NCI-H2029 treated with DMSO at 0.1 percent for 48 hours (cell line): ENCODE results near the gene MIOX.

Source experiments
- DNase-seq: peaks from one replicate; lab custom pipeline; 2025; lab: John Stamatoyannopoulos, UW

Gene MIOX

DNA sequence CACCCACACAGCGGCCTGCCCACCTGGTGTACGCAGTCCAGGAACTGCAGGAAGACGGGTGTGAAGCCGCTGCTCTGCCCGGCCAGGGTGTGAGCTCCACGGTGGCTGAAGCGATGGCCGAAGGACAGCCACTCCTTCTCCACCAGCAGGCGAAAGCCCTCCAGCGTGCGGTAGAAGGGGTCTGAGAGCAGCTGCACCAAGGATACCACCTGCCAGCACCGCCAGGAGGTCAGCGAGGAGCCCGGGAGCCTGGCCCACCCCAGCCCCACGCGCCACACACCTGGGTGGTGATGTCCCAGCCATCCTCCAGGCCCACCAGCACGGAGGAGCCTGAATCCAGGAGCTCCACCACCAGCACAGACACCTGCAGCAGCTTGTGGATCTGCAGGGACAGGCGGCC is 31.5 kb upstream of the MIOX start:
- no peak for DNase-seq

DNA sequence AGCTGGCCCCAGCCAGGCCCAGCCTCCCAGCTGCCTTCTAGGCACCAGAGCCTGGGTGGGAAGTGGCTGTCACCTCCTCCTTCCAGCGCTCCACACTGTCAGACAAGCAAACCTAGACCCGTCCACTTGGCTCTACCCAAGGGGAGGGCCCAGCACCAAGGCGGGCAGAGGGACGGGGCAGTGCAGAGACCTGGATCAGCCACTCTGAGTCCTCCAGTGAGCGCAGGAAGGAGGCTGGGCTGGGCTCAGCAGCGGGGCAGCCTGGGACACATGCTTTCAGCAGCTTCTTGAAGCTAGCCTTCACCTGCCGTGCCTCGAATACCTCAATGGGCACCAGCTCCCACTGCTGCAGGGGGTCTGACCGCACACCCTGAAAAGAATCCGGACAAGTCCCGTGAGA is 30.6 kb upstream of the MIOX start:
- DNase-seq = no peak

DNA sequence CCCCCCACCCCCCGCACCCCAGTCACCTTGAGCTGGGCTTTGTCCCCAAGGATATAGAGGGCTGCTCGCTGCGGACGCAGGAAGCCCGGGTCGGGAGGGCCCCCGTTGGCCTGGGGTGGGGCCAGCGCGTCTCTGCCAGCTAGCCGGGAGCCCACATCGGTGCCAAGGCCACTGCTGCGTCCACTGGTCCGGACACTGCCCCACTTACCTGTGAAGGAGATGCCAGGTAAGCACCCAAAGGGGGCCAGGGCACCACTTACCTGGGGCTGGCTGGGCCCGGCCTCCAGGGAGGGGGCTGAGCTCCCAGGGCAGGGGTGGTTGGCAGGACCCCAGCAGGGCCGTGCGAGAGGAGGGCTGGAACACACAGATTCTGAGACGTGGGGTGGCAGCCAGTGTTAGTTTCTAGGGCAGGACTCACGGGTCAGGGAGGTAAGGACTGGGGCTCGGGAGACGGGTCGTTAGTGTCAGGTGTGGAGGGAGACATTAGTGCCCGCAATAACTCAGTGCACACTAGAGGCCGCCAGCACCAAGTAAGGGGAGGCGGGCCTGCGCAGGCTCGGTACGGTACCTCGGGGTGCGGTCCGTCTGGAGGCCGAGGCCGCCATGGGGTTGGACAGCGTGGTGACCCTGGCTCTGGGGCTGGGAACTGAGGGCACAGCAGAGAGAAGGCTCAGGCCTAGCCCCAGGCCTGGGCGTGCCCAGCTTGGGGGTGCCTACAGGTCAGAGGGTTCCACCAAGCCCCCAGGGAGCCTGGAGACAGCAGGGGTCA is 30.0 kb upstream of the MIOX start:
- no peak for DNase-seq

DNA sequence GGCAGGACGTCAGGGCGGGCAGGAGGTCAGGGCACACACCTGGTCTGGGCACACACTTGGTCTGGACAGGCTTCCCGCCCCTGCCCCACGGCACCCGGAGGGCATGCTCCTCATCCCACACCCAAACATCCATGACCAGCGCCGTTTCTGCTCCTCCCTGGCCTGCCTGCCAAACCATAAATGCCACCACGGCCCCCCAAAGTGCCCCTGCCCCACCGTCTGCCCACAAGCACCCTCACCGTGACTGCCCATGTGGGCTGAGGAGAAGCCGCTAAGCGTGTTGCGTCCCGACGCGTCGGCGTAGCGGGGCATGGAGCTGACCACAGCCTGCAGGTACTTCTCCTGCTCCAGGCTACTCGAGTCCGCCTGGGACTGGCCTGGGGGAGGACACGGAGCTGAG is 27.6 kb upstream of the MIOX start:
- DNase-seq = no peak

DNA sequence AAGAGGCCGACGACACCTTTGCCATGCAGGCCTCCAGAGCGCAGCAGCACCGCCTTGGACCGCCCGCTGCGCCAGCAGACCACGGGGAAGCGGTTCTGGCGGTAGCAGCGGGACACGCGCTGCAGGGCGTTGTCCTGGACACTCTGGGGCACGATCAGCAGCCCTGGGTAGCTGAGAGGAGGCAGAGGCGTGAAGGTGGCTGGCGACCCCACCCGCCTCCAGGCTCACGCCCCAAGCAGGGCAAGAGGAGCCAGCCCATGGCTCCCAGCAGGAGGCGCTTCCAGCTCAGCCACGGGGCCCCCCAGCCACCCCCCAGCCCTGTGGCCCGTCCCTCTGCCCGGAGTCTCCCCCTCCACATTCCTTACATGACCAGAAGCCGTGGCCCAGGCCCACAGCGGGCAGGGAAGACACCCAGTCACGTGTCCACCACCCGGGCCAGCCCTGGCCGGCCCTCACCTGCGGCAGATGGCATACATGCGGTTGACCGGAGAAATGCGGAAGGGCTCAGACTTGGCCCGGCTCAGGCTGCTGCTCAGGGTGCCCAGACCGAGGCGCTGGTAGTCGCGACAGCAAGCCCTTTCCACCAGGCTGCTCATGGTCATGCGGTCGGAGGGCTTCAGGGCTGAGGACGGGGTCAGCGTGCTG is 27.0 kb upstream of the MIOX start:
- DNase-seq = no peak

DNA sequence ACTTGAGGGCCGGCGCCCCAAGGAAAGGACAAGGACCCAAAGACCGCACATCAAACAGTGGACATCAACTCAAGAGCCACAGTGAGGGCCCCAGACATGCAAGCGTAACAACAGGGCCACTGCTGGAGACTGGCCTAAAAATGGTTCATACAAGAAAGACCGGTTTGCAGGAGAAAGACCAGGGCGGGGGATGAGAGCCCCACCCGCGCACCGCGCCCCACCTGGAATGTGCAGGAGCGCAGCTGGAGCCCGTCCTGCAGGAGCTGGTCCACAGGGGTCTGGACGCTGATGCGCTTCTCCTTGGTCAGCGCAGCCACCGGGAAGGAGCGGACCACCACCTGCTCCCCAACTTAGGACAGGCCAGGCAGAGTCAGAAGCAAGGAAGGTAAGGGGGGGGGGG is 25.7 kb upstream of the MIOX start:
- no peak for DNase-seq

DNA sequence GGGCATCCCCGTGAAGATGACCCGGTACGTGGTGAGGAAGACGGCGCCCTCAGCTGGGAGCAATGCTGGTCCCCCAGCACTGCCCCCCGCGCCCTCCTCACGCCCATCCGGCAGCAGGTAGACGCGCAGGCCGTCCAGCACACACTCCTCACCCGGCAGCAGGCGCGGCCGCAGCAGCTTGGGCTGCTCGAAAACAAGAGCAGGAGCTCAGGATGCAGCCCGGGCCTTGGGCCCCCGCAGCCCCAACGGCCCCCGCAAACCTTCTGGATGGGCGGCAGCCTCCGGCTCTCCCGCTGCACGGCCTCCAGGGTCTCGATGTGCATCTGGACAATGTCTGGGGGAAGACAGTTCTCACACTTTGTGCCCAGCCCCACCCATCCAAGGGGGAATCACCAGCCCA is 25.1 kb upstream of the MIOX start:
- no peak for DNase-seq

DNA sequence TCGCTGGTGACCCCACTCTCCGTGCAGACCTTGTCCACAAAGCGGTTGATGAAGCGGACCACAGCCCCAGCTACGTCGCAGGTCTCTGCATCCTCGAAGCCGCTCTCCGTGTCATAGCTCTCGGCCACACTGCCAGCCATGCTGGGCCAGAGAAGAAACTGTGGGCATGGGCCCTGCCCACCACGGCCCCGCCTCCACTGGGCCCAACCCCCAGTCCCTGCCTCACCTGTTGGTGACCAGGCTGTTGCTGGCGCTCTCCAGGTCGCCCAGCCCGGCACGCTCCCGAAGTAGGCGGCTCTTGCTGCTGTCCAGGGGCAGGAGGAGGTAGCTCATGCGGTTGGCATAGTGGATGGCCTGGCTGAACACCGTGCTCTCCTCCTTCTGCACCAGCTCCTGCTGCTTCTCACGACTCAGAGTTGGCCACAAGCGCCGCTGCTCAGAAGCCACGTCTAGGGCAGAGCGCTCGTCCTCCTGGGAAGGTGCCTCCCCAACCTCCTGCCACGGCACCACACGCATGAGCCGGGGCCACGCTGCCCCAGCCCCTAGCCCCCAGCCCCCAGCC is 24.6 kb upstream of the MIOX start:
- DNase-seq = no peak

DNA sequence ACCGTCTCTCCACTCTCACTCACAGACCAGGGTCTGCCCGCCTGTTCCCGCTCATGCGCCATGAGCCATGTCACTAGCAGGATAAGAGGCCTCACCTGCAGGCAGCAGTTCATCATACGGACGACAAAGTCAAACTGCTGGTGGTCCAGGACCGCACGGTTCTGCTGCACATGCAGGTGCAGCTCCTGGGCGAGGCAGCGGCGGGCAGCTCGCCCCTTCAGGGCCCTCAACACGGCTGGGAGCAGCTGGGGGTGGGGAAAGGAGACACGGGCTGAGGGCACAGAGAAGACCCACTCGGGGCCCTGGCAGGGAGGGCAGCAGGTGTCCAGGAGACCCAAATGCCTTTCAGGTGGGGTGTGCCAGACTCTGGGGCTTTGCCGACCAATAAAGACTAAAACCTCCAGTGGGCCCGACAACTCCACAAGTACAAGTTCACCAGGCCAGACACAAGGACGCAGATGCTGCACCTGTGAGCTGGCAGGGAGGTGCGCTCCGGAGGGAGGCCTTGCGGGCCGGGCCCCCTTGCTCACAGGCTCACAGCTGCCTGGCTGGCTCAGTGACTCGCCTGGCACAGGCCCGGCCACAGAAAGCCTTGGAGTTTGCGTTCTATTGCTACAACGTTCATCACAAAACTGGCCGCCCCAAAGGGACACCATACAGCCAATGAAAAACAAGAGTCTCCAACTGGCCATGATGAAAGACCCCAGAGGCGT is 23.3 kb upstream of the MIOX start:
- DNase-seq = no peak

DNA sequence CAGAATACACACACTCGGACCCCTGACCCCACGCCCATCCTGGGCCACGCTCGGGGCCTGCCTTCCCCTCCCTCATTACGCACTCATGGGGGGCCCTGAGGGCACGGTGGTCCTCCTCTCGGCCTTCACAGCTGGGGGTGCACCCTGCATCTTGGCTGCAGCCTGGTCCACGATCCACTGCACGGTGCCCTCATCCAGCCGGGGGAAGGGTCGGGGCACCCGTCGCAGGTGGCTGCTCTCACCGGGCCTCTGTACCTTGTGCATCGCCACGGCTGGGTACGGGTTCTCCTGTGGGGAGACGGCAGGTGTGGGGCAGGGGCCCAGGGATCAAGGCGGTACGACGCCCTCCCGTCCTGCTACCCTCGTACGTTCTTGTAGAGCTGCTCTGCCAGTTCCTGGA is 22.2 kb upstream of the MIOX start:
- no peak for DNase-seq

DNA sequence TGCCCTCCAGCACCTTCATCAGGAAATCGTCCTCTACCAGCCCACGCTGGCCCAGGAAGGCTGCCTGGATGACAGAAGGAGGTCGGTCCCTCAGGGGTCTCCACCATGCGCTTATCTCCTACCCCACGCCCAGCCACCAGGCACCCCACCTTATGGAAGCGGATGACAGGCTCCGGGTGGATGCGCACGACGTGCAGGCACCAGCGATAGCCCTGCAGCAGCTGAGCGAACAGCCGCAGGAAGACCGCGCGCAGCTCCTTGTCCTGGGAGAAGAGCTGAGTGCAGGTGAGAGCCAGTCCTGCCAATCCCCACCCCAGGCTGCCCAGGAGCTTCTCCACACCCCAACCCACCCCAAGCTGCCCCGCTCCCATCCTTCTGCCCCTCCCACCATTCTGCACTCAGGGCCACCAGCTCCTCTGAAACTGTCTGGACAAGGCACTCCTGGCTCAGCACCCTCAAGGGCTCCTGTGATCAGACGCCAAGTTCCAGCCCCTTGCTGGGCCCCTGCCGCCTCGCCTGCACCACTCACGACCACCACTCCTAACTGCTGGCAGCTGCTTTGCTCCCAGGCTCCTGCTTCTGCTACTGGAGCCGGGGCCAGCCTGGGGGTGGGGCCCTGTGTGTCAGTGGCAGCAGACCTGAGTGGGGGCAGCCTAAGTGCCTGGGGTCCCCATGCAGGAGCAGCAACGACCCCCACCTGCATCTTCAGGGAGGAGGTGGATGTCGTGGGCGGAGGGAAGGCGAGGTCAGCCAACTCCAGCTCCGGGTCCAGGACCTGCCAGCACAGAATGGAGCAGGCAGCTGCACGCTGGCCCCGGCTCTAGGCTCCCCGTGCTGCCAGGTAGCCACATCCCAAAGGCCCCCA is 21.4 kb upstream of the MIOX start:
- DNase-seq = no peak

DNA sequence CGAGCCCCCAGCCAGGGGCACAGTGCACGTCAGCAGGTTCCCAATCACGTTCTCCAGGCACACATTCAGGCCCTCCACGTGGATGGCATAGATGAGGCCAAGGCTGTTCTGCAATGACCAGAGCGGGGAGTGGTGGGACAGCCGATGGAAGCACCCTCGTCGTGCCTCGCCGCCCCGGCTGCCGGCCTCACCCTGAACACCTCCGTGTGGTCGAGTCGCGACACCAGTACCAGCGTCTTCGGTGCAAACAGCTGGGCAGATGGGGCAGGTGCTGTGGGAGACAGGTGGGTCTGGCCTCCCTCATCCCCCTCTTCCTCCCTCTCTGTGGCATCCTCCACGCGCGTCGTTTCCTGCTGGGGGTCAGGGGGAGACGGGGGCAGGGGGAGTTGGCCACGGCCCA is 19.3 kb upstream of the MIOX start:
- no peak for DNase-seq

DNA sequence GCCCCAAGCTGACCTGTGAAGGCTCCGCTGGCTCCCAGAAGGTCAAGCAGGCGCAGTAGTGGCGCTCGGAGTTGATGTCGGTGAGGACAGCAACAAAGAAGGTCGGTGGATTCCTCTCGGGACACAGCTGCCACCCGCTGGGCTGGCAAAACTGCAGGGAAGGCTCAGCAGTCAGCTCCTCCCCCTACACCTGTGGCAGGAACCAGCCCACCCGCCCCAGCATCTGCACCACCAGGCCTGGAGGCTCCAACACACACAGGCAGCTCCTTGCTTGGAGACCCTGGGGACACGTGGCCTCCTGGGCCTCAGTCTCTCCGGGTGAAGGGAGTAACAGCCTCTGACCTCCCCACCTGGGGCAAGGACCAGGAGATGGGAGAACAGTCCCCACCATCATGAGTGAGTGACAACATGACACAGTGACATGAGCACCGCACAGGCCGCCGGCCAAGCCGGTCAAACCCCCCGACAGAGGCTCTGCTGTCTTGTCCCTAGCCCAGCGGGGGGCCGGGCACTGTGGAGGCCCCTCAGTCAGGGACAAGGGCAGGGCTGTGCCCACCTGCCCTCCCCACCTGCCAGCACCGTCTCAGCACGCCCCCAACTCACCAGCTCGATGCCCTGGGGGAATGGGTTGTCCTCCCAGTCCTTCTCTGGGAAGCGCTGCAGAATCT is 18.8 kb upstream of the MIOX start:
- no peak for DNase-seq

DNA sequence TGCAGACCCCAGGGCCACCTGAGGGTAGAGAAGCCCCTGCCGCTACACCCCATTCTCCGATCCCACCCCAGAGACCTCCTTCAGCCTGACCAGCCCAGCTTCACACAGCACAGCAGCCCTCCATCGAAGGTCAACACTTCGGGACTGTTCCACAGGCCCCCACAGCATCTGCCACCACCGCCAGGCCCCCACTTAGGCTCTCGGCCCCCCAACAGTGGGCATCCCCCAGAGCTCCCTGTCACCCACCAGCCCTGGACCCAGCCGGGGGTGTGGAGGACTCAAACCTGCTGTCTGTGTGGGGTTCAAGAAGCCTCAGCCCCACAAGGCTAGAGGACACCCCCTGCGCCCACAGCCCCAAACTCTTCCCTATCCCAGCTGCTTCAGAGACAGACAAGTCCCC is 18.0 kb upstream of the MIOX start:
- DNase-seq = no peak

DNA sequence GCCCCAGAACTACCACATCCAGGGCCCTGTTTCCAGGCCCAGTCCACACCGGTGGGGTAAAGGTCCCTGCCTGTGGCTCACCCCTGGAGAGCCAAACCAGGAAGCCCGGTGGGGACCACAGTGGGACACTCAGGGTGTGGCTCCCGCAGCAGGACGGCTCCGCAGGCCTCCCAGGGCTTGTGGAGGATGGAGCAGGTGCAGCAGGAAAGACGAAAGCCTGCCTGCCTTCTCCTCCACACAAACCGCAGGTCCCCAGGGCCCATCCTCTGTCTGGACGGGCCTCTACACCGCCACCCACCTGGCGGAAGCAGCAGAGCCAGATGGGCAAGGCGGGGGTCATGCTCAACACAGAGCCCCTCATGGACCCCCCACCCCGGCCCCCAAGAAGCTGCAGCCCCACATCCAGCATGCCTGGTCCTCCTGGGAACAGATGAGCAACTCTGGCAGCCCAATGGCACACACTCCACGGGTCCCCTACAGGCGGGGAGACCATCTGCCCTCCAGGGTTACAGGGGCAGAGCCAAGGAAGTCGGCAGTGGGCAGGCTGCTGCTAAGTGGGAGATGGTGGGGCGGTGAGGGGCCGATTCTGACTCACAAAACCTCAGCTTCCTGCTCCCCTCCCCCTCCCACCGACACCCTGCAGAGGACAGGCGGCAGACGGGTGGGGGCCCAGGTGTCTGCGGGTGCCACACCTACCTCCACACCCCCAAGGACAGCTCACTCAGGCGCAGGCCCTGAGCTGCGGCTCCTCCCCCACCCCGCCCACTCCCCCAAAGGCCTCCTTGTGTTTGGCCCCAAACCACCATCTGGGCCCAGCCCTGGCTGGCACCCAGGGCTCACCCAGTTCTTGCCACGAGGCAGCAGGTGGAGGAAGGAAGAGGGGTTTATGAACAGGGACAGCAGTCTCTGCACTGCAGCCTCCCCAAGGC is 17.0 kb upstream of the MIOX start:
- no peak for DNase-seq

DNA sequence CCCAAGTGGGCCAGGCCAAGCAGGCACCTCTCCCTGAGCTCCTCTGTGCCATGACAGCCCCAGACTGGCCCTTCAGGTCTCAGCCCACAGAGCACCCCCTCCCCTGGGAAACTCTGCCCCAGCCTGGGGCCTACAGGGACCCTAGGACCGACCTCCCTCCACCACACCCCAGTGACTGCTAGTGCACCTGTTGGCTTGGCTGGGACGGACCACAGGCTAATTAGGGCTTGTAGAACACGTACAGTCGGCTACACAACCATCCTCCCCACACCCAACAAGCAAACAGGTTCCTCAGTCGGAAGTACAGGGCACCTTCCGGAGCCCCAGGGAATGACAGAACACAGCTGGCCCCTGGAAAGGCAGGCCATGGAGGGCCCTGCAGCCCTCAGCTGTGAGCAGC is 16.2 kb upstream of the MIOX start:
- DNase-seq = no peak

DNA sequence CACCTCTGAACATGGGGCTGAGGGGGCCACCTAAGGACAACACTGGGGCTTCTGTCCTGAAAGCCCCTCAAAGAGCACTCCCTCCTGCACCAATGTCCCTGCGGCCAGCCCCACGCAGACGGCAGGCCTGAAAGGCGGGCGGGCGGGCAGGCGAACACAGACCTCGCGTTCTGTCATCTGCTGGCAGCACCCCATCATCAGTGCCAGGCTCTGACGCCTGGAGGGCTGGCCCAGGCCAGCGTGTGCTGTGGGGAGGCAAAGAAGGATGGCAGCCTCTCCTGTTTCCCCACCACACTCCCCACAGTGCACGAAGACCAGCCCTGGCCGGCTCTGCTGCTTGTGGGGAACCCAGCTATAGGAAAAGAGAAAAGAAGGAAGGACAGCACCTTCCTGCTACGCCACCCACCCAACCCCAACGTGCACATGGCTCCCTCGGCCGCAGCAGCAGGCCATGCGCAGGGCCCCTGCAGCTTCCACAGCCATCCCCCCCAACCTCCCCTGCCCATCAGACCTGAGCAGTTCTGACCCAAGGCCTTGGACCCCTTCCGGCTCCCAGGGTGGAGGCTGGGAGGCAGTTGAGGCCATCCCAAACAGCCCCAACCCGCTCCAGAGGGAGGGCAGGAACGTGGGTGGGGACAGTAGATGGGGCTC is 15.3 kb upstream of the MIOX start:
- DNase-seq = no peak

DNA sequence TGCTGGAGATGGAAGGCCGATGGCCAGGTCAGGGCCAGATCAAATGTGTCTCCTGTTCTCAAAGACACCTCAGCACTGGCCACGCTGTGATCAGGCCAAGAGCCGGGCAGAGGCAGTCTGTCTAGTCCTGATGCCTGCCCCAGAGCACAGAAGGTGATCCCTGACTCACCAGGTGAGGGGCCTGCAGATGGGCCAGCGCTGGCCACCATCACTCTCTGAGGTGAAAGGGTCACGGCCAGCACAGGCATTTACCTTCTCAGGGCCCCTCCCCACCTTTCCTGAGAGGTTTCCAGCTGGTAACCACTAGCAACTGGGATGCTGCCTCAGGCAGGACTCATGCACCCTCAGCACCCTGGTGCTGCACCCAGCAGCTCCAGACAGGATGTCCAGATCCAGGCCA is 14.7 kb upstream of the MIOX start:
- no peak for DNase-seq

DNA sequence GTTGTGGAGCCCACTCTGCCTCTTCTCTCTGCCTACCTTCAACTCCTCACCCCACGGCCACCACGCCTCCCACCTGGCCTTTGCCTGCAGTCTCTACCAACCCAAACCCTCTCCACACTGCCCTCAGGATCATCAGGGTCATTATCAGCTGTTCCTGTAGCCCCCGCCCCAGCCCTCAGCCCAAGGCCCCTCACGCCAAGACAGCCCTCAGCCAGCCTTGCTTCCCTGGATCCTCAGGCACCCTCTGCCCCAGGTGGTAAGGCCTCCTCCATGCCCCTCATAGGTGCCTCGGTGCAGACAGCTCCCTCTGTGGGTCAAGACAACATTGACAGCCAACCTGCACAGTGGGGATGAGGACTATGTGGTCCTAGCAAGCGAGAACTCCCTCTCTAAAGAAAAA is 13.6 kb upstream of the MIOX start:
- DNase-seq = no peak
